Neural progenitor cell (in vitro differentiated cells): ENCODE data around the gene MIOX.

ENCODE experiments used
- CTCF ChIP-seq: fragments of 200-600 bp; sonication (generic); IDR thresholded peaks from 2 replicates; pipeline ENCODE4 v1.5.1; 2017; ENCODE audit warnings: antibody characterized with exemption, mild to moderate bottlenecking
- EZH2 ChIP-seq: fragments of 200-600 bp; sonication (generic); IDR thresholded peaks from 2 replicates; pipeline ENCODE4 v1.6.1; 2017; ENCODE audit warnings: antibody characterized with exemption, mild to moderate bottlenecking, moderate library complexity
- EZH2phosphoT487 ChIP-seq: fragments of 200-600 bp; sonication (generic); IDR thresholded peaks from 2 replicates; pipeline ENCODE4 v1.6.1; 2017; ENCODE audit warnings: antibody characterized with exemption

GRCh38 chr22:50447576-50448551 lies 38.8 kb upstream of the MIOX start:
- TF ChIP-seq CTCF (no peak), EZH2 (no peak), EZH2phosphoT487 (no peak)
